ENCODE data around the gene STMP1. TPM values are rescaled to one million over a fixed set of nuclear protein-coding genes. Genes with fewer than 3 reads are reported as not detected.

Gene STMP1
- total RNA-seq, 1 experiment from 2014 or later, result 38.4 TPM

DNA sequence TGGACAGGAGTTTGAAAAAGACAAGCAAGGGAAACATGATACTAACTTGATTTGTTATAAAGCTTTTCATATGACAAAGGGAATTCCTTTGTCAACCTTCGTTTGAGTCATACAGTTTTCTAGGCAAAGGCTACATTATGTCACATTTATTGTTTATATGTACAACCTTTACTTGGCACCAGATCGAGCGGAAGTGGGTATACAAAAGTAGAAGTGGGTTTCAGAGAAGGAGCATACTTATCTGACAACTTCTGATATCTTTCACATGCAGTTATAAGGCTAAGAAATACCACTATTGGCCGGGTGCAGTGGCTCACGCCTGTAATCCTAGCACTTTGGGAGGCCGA lies 11.0 kb downstream of the STMP1 start:
- Histone ChIP-seq H3K27me3 (ENCODE audit: insufficient read depth, low read length) (no peaks in the 10 kb centered on the region), H4K20me1 (ENCODE audit: control insufficient read depth, insufficient read depth, insufficient read length) (no peaks in the 10 kb centered on the region), H4K5ac (ENCODE audit: insufficient read length, low read depth, low read length) (no peak overlapping the region), H3K18ac (ENCODE audit: insufficient read length, low read depth, low read length) (no peak overlapping the region), H3K23ac (ENCODE audit: insufficient read length, low read depth, low read length) (no peak overlapping the region), H3K4ac (ENCODE audit: low read depth, low read length) (no peak overlapping the region), H3K79me2 (ENCODE audit: insufficient read depth, low read length) (peaks cover 4% of the 10 kb centered on the region; the same call in 1 of the 2 replicates), H2BK5ac (ENCODE audit: insufficient read length, low read length) (no peak overlapping the region), H4K91ac (ENCODE audit: insufficient read length, low read depth, low read length) (no peak overlapping the region), H3K23me2 (ENCODE audit: insufficient read length, low read depth, low read length, poor library complexity, severe bottlenecking) (no peaks in the 10 kb centered on the region), H3T11ph (ENCODE audit: low read length) (no peak overlapping the region), H2AFZ (ENCODE audit: low read length) (no peak overlapping the region), H3K27ac (ENCODE audit: insufficient read length, low read depth, low read length) (no peak overlapping the region), H2BK12ac (ENCODE audit: insufficient read length, low read depth, low read length) (no peak overlapping the region), H3K4me1 (ENCODE audit: insufficient read depth, low read length) (no peaks in the 10 kb centered on the region), H2AK5ac (ENCODE audit: insufficient read length, low read length) (no peak overlapping the region), H3K9me3 (ENCODE audit: control insufficient read depth, low read depth, low read length) (no peaks in the 10 kb centered on the region), H3K56ac (ENCODE audit: insufficient read length, low read depth, low read length) (no peak overlapping the region), H2BK120ac (ENCODE audit: low read depth, low read length, poor library complexity, severe bottlenecking) (no peak overlapping the region), H3K9ac (ENCODE audit: extremely low read depth, insufficient read length, low read length) (no peak overlapping the region), H2BK15ac (ENCODE audit: low read depth, low read length) (no peak overlapping the region), H3K79me1 (ENCODE audit: insufficient read depth, low read depth, low read length, poor library complexity, severe bottlenecking) (peaks cover under 1% of the 10 kb centered on the region), H3K14ac (ENCODE audit: insufficient read depth, low read length) (no peak overlapping the region), H4K8ac (replicated peaks; ENCODE audit: insufficient read length, low read depth, low read length) (no peak overlapping the region), H2BK20ac (ENCODE audit: low read depth, low read length, poor library complexity, severe bottlenecking) (no peak overlapping the region), H3K4me2 (ENCODE audit: insufficient read depth, insufficient read length, low read length) (no peak overlapping the region)
- H3K27me3 Mint-ChIP-seq (ENCODE audit: low read depth), result no peaks in the 10 kb centered on the region
- TF ChIP-seq, protein P1, sequence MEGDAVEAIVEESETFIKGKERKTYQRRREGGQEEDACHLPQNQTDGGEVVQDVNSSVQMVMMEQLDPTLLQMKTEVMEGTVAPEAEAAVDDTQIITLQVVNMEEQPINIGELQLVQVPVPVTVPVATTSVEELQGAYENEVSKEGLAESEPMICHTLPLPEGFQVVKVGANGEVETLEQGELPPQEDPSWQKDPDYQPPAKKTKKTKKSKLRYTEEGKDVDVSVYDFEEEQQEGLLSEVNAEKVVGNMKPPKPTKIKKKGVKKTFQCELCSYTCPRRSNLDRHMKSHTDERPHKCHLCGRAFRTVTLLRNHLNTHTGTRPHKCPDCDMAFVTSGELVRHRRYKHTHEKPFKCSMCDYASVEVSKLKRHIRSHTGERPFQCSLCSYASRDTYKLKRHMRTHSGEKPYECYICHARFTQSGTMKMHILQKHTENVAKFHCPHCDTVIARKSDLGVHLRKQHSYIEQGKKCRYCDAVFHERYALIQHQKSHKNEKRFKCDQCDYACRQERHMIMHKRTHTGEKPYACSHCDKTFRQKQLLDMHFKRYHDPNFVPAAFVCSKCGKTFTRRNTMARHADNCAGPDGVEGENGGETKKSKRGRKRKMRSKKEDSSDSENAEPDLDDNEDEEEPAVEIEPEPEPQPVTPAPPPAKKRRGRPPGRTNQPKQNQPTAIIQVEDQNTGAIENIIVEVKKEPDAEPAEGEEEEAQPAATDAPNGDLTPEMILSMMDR (conservative IDR thresholded peaks at IDR 0.05), result no peak
- H3K36me3 Mint-ChIP-seq (ENCODE audit: insufficient read depth in 1 of 3, low read depth in 3 of 3), result peaks cover 5 to 36% (median 22%) of the 10 kb centered on the region in 3 experiments
- WGBS (ENCODE audit: extremely low coverage, insufficient read length, low lambda C conversion rate), result no CpG with 5 or more reads among the region's 6 CpGs
- H3K4me3 Mint-ChIP-seq, result no peak overlapping the region
- no peak for DNase-seq
- peaks cover 3 to 8% of the 10 kb centered on the region in 2 experiments; a peak in 2 of 4 replicates for H3K4me1 Mint-ChIP-seq
- no peak overlapping the region for H3K27ac Mint-ChIP-seq
- H3K9me3 Mint-ChIP-seq, result peaks cover 0 to 4% of the 10 kb centered on the region in 2 experiments; a peak in 2 of 5 replicates

Measured in H9 (cell line).